ENCODE measurements around the gene GNB1L. TPM values are rescaled to one million over a fixed set of nuclear protein-coding genes. Genes with fewer than 3 reads are reported as not detected.

The GNB1L gene
- total and polyA plus RNA-seq, 2 experiments from 2014 or later: 14.3 to 16.5 TPM

GRCh38 chr22:19766240-19766510 lies 88.5 kb downstream of the GNB1L start:
- 40 to 71% methylated on average over 15 to 30 of the region's 36 CpGs for WGBS, 2 experiments (ENCODE audit: low coverage in 1 of 2, low lambda C conversion rate in 2 of 2, missing lambda C conversion rate in 2 of 2)

GRCh38 chr22:19765477-19766239 lies 89.0 kb downstream of the GNB1L start:
- DNase-seq: peak; percentile 27
- H3K4me3 ChIP-seq: no peak overlapping the region
- TF ChIP-seq EZH2 (IDR thresholded peaks at IDR 0.05; ENCODE audit: insufficient read depth, poor library complexity, severe bottlenecking): no peak
- no peak for TF ChIP-seq EZH2phosphoT487 (IDR thresholded peaks at IDR 0.05; ENCODE audit: insufficient read depth, low read depth)
- no peak overlapping the region for H3K27ac ChIP-seq
- H3K36me3 ChIP-seq (ENCODE audit: low read depth): no peaks in the 10 kb centered on the region
- H4K20me1 ChIP-seq (ENCODE audit: insufficient read depth): no peaks in the 10 kb centered on the region
- peaks cover 26% of the 10 kb centered on the region for H3K79me2 ChIP-seq (ENCODE audit: insufficient read depth)
- no peak overlapping the region for H2AFZ ChIP-seq
- no peak overlapping the region for H3K4me2 ChIP-seq (ENCODE audit: unreplicated experiment)
- no peak overlapping the region for H3K9ac ChIP-seq
- in situ Hi-C loops (cut with MboI): no loop called here
- WGBS, 2 experiments (ENCODE audit: low coverage in 1 of 2, low lambda C conversion rate in 2 of 2, missing lambda C conversion rate in 2 of 2): 44 to 73% methylated on average over 41 to 71 of the region's 83 CpGs
- no peaks in the 10 kb centered on the region for H3K27me3 ChIP-seq (replicated peaks; ENCODE audit: insufficient read depth)
- H3F3A ChIP-seq (ENCODE audit: insufficient read depth): no peaks in the 10 kb centered on the region
- no peaks in the 10 kb centered on the region for H3K9me3 ChIP-seq (ENCODE audit: low read depth)
- H3K9me2 ChIP-seq (ENCODE audit: insufficient read depth): no peaks in the 10 kb centered on the region
- no peaks in the 10 kb centered on the region for H3K4me1 ChIP-seq (ENCODE audit: insufficient read depth)

More at GRCh38 chr22:19766240-19766510, 88.5 kb downstream of the GNB1L start:
- H2AFZ ChIP-seq: no peak overlapping the region
- H3K9ac ChIP-seq: no peak overlapping the region
- in situ Hi-C loops (cut with MboI): no loop called here
- H3F3A ChIP-seq (ENCODE audit: insufficient read depth): no peaks in the 10 kb centered on the region
- TF ChIP-seq EZH2 (IDR thresholded peaks at IDR 0.05; ENCODE audit: insufficient read depth, poor library complexity, severe bottlenecking) (no peak), EZH2phosphoT487 (IDR thresholded peaks at IDR 0.05; ENCODE audit: insufficient read depth, low read depth) (no peak)
- H3K79me2 ChIP-seq (ENCODE audit: insufficient read depth): peaks cover 26% of the 10 kb centered on the region
- peak overlapping the region; percentile 29; the same call in 1 of the 2 replicates for H3K4me3 ChIP-seq
- no peaks in the 10 kb centered on the region for H4K20me1 ChIP-seq (ENCODE audit: insufficient read depth)
- H3K9me2 ChIP-seq (ENCODE audit: insufficient read depth): no peaks in the 10 kb centered on the region
- H3K9me3 ChIP-seq (ENCODE audit: low read depth): no peaks in the 10 kb centered on the region
- DNase-seq: no peak
- H3K4me2 ChIP-seq (ENCODE audit: unreplicated experiment): no peak overlapping the region
- no peak overlapping the region for H3K27ac ChIP-seq
- no peaks in the 10 kb centered on the region for H3K27me3 ChIP-seq (replicated peaks; ENCODE audit: insufficient read depth)
- no peaks in the 10 kb centered on the region for H3K4me1 ChIP-seq (ENCODE audit: insufficient read depth)
- no peaks in the 10 kb centered on the region for H3K36me3 ChIP-seq (ENCODE audit: low read depth)

- 93 to 97% methylated on average over 24 to 25 of the region's 25 CpGs for WGBS, 2 experiments (ENCODE audit: low coverage in 1 of 2, low lambda C conversion rate in 2 of 2, missing lambda C conversion rate in 2 of 2)
- Histone ChIP-seq H3K79me2 (ENCODE audit: insufficient read depth) (peaks cover 26% of the 10 kb centered on the region), H3K9me3 (ENCODE audit: low read depth) (no peaks in the 10 kb centered on the region), H3K4me1 (ENCODE audit: insufficient read depth) (peaks cover 3% of the 10 kb centered on the region; the same call in 1 of the 2 replicates), H3K4me2 (ENCODE audit: unreplicated experiment) (no peak overlapping the region), H3K4me3 (no peak overlapping the region), H3F3A (ENCODE audit: insufficient read depth) (0 out of 2 replicates have a peak, but pooled peaks cover 4% of the 10 kb centered on the region), H3K9me2 (ENCODE audit: insufficient read depth) (no peaks in the 10 kb centered on the region), H3K9ac (no peak overlapping the region), H2AFZ (no peak overlapping the region), H3K36me3 (ENCODE audit: low read depth) (no peaks in the 10 kb centered on the region), H4K20me1 (ENCODE audit: insufficient read depth) (no peaks in the 10 kb centered on the region), H3K27me3 (replicated peaks; ENCODE audit: insufficient read depth) (no peaks in the 10 kb centered on the region), H3K27ac (no peak overlapping the region)
- no peak for DNase-seq
- in situ Hi-C loops (cut with MboI): no loop called here
- no peak for TF ChIP-seq EZH2phosphoT487 (IDR thresholded peaks at IDR 0.05; ENCODE audit: insufficient read depth, low read depth)
- TF ChIP-seq EZH2 (IDR thresholded peaks at IDR 0.05; ENCODE audit: insufficient read depth, poor library complexity, severe bottlenecking): no peak
Measured at GRCh38 chr22:19764636-19765476, 89.8 kb downstream of the GNB1L start.

- in situ Hi-C loops (cut with MboI): no loop called here
- Histone ChIP-seq H4K20me1 (ENCODE audit: insufficient read depth) (no peaks in the 10 kb centered on the region), H3K79me2 (ENCODE audit: insufficient read depth) (peaks cover 26% of the 10 kb centered on the region), H3F3A (ENCODE audit: insufficient read depth) (0 out of 2 replicates have a peak, but pooled peaks cover 5% of the 10 kb centered on the region), H3K4me2 (ENCODE audit: unreplicated experiment) (no peak overlapping the region), H3K9me2 (ENCODE audit: insufficient read depth) (no peaks in the 10 kb centered on the region), H3K9me3 (ENCODE audit: low read depth) (no peaks in the 10 kb centered on the region), H3K4me3 (no peak overlapping the region), H3K27ac (no peak overlapping the region), H3K4me1 (ENCODE audit: insufficient read depth) (peaks cover 6% of the 10 kb centered on the region; the same call in 1 of the 2 replicates), H3K27me3 (replicated peaks; ENCODE audit: insufficient read depth) (no peaks in the 10 kb centered on the region), H2AFZ (no peak overlapping the region), H3K36me3 (ENCODE audit: low read depth) (no peaks in the 10 kb centered on the region), H3K9ac (no peak overlapping the region)
- DNase-seq: no peak
- TF ChIP-seq EZH2phosphoT487 (IDR thresholded peaks at IDR 0.05; ENCODE audit: insufficient read depth, low read depth): no peak
- no peak for TF ChIP-seq EZH2 (IDR thresholded peaks at IDR 0.05; ENCODE audit: insufficient read depth, poor library complexity, severe bottlenecking)
- 97 to 98% methylated on average over 14 to 17 of the region's 17 CpGs for WGBS, 2 experiments (ENCODE audit: low coverage in 1 of 2, low lambda C conversion rate in 2 of 2, missing lambda C conversion rate in 2 of 2)
Measured at GRCh38 chr22:19764299-19764593, 90.4 kb downstream of the GNB1L start.

Data from GM23248 (cell line).